AG04449 (cell line): ENCODE measurements around the gene GRIP2.

Source experiments
- CTCF ChIA-PET: fragments of 350-600 bp; formaldehyde crosslinking; extraction: SDS; loops from one replicate; lab custom pipeline; 2021; ENCODE audit warnings: antibody characterized with exemption; lab: Yijun Ruan, JAX
- POLR2A ChIA-PET: fragments of 400-600, 350-600 bp; formaldehyde crosslinking; extraction: SDS; loops from one replicate; lab custom pipeline; 2020; ENCODE audit warnings: antibody characterized with exemption, inconsistent platforms; lab: Yijun Ruan, JAX
- DNase-seq: peaks from one replicate; pipeline ENCODE4 v3.0.0-alpha.2; 2010; ENCODE audit warnings: low read depth, low spot score
- H3K4me3 ChIP-seq: 2 replicates; pipeline ENCODE4 v1.5.1; 2011; ENCODE audit warnings: low read depth, mild to moderate bottlenecking, control low read depth, low read length
- CTCF ChIP-seq: IDR thresholded peaks from one replicate; pipeline ENCODE4 v1.5.1; 2011; ENCODE audit warnings: mild to moderate bottlenecking, moderate library complexity, low read length, control low read depth, inconsistent platforms; ENCODE audit not compliant: insufficient read depth; ENCODE audit errors: missing control alignments

Gene GRIP2

GRCh38 chr3:14510838-14511622 is 29.1 kb downstream of the GRIP2 start:
- TF ChIP-seq CTCF, result no peak
- ChIA-PET POLR2A (no interaction called here), CTCF (interaction anchor here (0.7 to 8.6 kb wide), 10 partner anchors 9 to 411 kb away, joined by 3 to 167 read pairs (median 24); no protein-coding TSS in a partner anchor)
- no peak overlapping the region for H3K4me3 ChIP-seq
- no peak for DNase-seq

- ChIA-PET POLR2A (no interaction called here), CTCF (interaction anchor here (0.7 to 8.6 kb wide), 22 partner anchors 11 to 417 kb away, joined by 3 to 167 read pairs (median 8); partner anchors contain the start of gene CCDC174)
Measured at GRCh38 chr3:14509796-14510100, 30.4 kb downstream of the GRIP2 start.

GRCh38 chr3:14508966-14509795 is 31.0 kb downstream of the GRIP2 start:
- peak; percentile 91 for TF ChIP-seq CTCF
- CTCF ChIA-PET, result interaction anchor here (0.6 to 8.6 kb wide), 48 partner anchors 8 to 612 kb away, joined by 3 to 167 read pairs (median 4); partner anchors contain the start of gene CCDC174
- no peak for DNase-seq
- H3K4me3 ChIP-seq, result peak overlapping the region; percentile 12; the same call in 1 of the 2 replicates
- POLR2A ChIA-PET, result no interaction called here

More at GRCh38 chr3:14509796-14510100, 30.4 kb downstream of the GRIP2 start:
- TF ChIP-seq CTCF, result no peak
- H3K4me3 ChIP-seq, result no peak overlapping the region
- DNase-seq, result no peak

- no peak for TF ChIP-seq CTCF
- ChIA-PET CTCF (interaction anchor here (0.7 to 8.6 kb wide), 39 partner anchors 8 to 612 kb away, joined by 3 to 167 read pairs (median 5); partner anchors contain the start of gene CCDC174), POLR2A (no interaction called here)
- DNase-seq, result no peak
- H3K4me3 ChIP-seq, result no peak overlapping the region
Measured at GRCh38 chr3:14508505-14508819, 31.7 kb downstream of the GRIP2 start.

GRCh38 chr3:14507757-14508504 is 32.2 kb downstream of the GRIP2 start:
- ChIA-PET POLR2A (no interaction called here), CTCF (interaction anchor here (0.7 to 8.6 kb wide), 38 partner anchors 9 to 611 kb away, joined by 3 to 167 read pairs (median 5); partner anchors contain the start of gene CCDC174)
- DNase-seq, result no peak

More at GRCh38 chr3:14507757-14508504, 32.2 kb downstream of the GRIP2 start:
- no peak for TF ChIP-seq CTCF
- H3K4me3 ChIP-seq, result no peak overlapping the region
